ENCODE results near the gene SH2D6.

GRCh38 chr2:85376291-85377065 is 42.0 kb upstream of the SH2D6 start:
- TF ChIP-seq CTCF (conservative IDR thresholded peaks at IDR 0.05) (no peak), EZH2 (IDR thresholded peaks at IDR 0.05; ENCODE audit: low read depth) (no peak)
